Measurements from ENCODE around the gene L1TD1.

The L1TD1 gene

DNA sequence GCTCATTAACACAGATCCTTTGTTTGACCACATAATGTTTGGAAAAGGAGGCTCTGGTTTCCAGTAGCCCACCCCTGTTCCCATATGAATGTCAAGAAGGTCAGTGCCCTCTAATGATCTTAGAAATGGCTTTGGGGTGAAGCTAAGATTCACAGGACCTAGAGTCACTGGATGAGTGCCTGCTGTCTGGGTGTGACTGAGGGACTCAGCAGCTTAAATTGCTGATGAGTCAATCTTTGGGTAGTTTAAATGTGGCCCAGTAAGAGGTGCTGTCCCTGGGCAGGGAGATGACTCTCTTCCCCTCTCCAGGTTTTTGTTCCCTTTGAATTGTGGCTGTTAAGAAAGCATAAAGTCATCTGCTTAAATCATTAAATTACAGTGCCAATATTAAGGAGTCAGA lies 50.6 kb downstream of the L1TD1 start:
- TF ChIP-seq, protein P1, sequence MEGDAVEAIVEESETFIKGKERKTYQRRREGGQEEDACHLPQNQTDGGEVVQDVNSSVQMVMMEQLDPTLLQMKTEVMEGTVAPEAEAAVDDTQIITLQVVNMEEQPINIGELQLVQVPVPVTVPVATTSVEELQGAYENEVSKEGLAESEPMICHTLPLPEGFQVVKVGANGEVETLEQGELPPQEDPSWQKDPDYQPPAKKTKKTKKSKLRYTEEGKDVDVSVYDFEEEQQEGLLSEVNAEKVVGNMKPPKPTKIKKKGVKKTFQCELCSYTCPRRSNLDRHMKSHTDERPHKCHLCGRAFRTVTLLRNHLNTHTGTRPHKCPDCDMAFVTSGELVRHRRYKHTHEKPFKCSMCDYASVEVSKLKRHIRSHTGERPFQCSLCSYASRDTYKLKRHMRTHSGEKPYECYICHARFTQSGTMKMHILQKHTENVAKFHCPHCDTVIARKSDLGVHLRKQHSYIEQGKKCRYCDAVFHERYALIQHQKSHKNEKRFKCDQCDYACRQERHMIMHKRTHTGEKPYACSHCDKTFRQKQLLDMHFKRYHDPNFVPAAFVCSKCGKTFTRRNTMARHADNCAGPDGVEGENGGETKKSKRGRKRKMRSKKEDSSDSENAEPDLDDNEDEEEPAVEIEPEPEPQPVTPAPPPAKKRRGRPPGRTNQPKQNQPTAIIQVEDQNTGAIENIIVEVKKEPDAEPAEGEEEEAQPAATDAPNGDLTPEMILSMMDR (IDR thresholded peaks at IDR 0.05; ENCODE audit: insufficient read depth, low read depth, low read length, missing control alignments) = peak; percentile 19
- no peak overlapping the region for H3K4me3 ChIP-seq (ENCODE audit: low read length)
- DNase-seq (ENCODE audit: low read depth) = peak; percentile 54

GRCh38 chr1:62247391-62248168 lies 52.9 kb downstream of the L1TD1 start:
- no peak overlapping the region for H3K4me3 ChIP-seq (ENCODE audit: low read length)
- TF ChIP-seq, protein P1 (IDR thresholded peaks at IDR 0.05; ENCODE audit: insufficient read depth, low read depth, low read length, missing control alignments) = no peak
- no peak for DNase-seq (ENCODE audit: low read depth)

DNA sequence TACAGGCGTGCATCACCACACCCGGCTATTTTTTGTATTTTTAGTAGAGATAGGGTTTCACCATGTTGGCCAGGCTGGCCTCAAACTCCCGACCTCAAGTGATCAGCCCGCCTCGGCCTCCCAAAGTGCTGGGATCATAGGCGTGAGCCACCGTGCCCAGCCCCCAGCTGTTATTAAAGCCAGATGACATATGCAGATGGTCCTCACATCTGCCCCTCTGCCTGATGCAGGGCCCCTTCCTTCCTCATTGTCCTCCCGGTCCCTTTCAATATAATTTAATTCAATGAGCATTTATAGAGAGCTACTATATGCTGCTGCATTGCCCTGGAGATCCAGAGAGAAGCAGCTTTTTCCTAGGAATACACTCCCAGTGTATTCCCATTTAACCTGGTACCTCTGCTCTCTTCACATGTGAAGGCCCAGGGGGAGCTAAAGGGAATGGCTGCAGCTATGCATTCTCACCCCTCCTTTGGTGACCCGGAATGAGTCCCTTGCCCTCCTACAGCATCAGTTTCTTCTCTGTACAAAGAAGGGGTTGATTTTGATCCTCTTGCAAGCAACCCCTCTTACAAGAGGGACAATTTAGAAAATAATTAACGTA lies 55.6 kb downstream of the L1TD1 start:
- no peak for DNase-seq (ENCODE audit: low read depth)
- TF ChIP-seq, protein P1 (IDR thresholded peaks at IDR 0.05; ENCODE audit: insufficient read depth, low read depth, low read length, missing control alignments) = no peak
- H3K4me3 ChIP-seq (ENCODE audit: low read length) = no peak overlapping the region

GRCh38 chr1:62259551-62259950 lies 64.9 kb downstream of the L1TD1 start:
- H3K4me3 ChIP-seq (ENCODE audit: low read length) = no peak overlapping the region
- no peak for DNase-seq (ENCODE audit: low read depth)
- TF ChIP-seq, protein P1 (IDR thresholded peaks at IDR 0.05; ENCODE audit: insufficient read depth, low read depth, low read length, missing control alignments) = no peak

GRCh38 chr1:62260688-62261087 lies 66.0 kb downstream of the L1TD1 start:
- TF ChIP-seq, protein P1 (IDR thresholded peaks at IDR 0.05; ENCODE audit: insufficient read depth, low read depth, low read length, missing control alignments) = no peak
- no peak overlapping the region for H3K4me3 ChIP-seq (ENCODE audit: low read length)
- DNase-seq (ENCODE audit: low read depth) = no peak

Data from epithelial cell of esophagus (primary cell).